Dermis microvascular lymphatic vessel endothelial cell (primary cell): ENCODE data around the gene RASL12. TPM values are rescaled to one million over a fixed set of nuclear protein-coding genes. Genes with fewer than 3 reads are reported as not detected.
A peak's percentile ranks its signal among the peaks of the same experiment; 100 is the strongest.
"Not testable (repeated sequence)": the region's sequence is repeated elsewhere in the genome, so short reads cannot be mapped to it uniquely, and the experiment has no call there.

Experiments
- DNase-seq, 2 donors: peaks; one replicate each; pipeline versions ENCODE4 v3.0.0 to v3.0.0-alpha.2; 2010; ENCODE audit warnings: low read depth in 2 of 2
- total RNA-seq: library from RNA; depleted of rRNA; stranded (reverse); fragments of >200 nt; gene quantifications from 2 replicates; pipeline ENCODE4 v1.2.1, GENCODE V29; 2014

Gene RASL12
- total RNA-seq, 1 donor from 2014 or later, result not detected

- peak; percentile 48 to 83 for DNase-seq
These were observed 38.7 kb downstream of the RASL12 start, which contains the start of gene MTFMT for GRCh38 chr15:65028921-65029735. Gene MTFMT (minus strand): TSS chr15:65029639. CDS start chr15:65029613, 26 bp downstream.

GRCh38 chr15:65028338-65028737 is 39.5 kb downstream of the RASL12 start:
- DNase-seq, result no peak

GRCh38 chr15:65027593-65027992 is 40.2 kb downstream of the RASL12 start:
- DNase-seq, result no peak

DNA sequence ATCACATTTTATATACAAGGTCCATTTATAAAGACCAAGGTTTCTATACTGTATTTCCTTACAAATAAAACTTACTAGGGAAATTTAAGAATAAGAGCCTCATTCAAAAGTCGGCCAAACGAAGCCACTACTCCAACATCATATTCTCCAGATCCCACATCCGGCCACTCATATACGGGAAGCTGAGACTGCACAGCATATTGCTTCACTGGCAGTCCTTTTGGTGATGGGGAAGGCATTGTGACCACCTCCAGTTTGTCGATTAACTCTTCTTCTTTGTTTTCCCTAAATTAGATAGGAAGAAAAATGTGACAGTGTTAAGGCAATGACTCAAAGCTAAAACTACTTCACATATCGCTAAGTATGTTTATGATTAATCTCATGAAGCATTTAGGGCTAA is 41.0 kb downstream of the RASL12 start:
- DNase-seq, result no peak

- DNase-seq, result no peak
These were observed 46.3 kb downstream of the RASL12 start for GRCh38 chr15:65021488-65021887.

DNA sequence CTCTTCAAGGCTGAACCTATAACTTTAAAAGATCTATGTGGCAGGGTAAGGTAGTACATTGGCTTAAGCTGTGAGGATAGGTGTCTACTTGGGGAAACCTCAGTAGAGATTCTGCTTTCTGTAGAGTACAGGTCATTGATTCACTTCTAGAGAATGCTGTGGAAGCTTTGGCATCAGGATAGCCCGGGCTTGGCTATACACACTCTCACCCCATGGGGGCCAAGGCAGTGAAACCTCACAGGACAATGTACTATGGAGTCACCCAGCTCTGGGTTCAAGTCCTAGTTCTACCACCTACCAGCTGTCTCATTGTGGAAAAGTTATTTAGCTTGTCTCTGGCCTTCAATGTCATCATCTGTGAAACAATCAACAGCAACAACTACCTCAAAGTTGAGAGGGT is 47.4 kb downstream of the RASL12 start:
- no peak for DNase-seq

- not testable (repeated sequence) for DNase-seq
These were observed 56.6 kb downstream of the RASL12 start for GRCh38 chr15:65011198-65011597.

DNA sequence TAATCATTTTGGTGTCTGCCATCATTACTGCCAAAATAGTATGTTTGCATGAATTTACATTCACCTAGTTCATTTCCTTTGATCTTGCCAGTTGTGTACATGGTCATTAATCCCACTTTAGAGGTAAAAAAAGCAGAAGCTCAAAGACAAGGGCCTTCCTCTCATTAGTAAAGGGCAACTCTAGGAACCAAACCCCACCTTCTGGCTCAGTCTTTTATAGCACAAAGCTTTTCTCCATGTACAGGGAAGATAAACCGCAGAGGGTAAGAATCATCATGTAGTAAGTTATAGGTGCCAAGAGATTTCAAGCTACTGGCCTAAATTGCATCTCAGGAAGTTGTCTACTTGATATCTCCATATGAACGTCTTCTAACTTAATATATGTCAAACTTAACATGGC is 58.8 kb downstream of the RASL12 start:
- no peak for DNase-seq

DNA sequence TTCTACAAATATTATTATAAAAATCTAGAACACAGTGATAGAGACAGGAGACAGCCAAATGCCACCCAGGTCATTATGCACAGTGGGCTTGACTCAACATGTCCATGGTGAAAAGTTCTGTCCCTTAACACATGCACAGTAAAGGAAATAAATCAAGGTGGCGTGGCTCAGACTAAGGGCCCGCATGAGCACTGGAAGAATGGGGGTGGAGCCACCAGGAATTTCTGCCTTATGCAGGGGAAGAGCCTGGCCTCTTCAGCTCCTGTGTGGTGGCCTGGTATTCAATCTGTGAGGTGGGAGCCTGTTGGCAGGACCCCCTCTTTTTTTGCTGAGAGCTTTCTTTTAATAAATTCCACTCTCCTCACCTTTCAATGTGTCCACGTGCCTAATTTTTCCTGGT is 60.9 kb downstream of the RASL12 start:
- no peak for DNase-seq

GRCh38 chr15:65004993-65005392 is 62.8 kb downstream of the RASL12 start:
- no peak for DNase-seq

Other genes with a start within 250 kb of the RASL12 start
- gene PIF1, start 242.3 kb downstream of the RASL12 start, total RNA-seq, result 4.4 and 9.0 TPM in 2 replicates
- 57.4 and 112 TPM in 2 replicates for gene PLEKHO2, start 226.1 kb downstream of the RASL12 start, total RNA-seq
- gene ANKDD1A, start 156.1 kb downstream of the RASL12 start, total RNA-seq, result 6.0 and 11.8 TPM in 2 replicates
- gene SPG21, start 78.1 kb downstream of the RASL12 start, total RNA-seq, result 52.0 and 80.7 TPM in 2 replicates
- 12.7 and 17.1 TPM in 2 replicates for gene MTFMT, start 38.4 kb downstream of the RASL12 start, total RNA-seq
- not detected in 2 replicates for gene SLC51B, start 22.6 kb downstream of the RASL12 start, total RNA-seq
- gene KBTBD13, start 8.8 kb upstream of the RASL12 start, total RNA-seq, result not detected in 2 replicates
- 0.77 and 3.8 TPM in 2 replicates for gene UBAP1L, start 47.2 kb upstream of the RASL12 start, total RNA-seq
- 9.9 and 13.0 TPM in 2 replicates for gene PDCD7, start 65.8 kb upstream of the RASL12 start, total RNA-seq
- 28.6 and 33.5 TPM in 2 replicates for gene CLPX, start 117.4 kb upstream of the RASL12 start, total RNA-seq
- under 0.01 TPM in 1 of 2 replicates, not detected in the other for gene CILP, start 143.5 kb upstream of the RASL12 start, total RNA-seq
- 1.8 and 3.0 TPM in 2 replicates for gene PARP16, start 218.9 kb upstream of the RASL12 start, total RNA-seq
- gene RNU5A-1, start 228.1 kb upstream of the RASL12 start, total RNA-seq, result not detected in 2 replicates
- gene RNU5B-1, start 236.7 kb upstream of the RASL12 start, total RNA-seq, result not detected in 2 replicates